Measurements from ENCODE around the gene RBM34. TPM values are rescaled to one million over a fixed set of nuclear protein-coding genes. Genes with fewer than 3 reads are reported as not detected.
"Not testable (repeated sequence)": the region's sequence is repeated elsewhere in the genome, so short reads cannot be mapped to it uniquely, and the experiment has no call there.

The RBM34 gene
- total RNA-seq, 1 donor from 2014 or later = 94.2 TPM

GRCh38 chr1:235095938-235096562 lies 65.0 kb downstream of the RBM34 start:
- Mint-ChIP-seq H3K27me3 (ENCODE audit: unreplicated experiment) (peaks cover 9% of the 10 kb centered on the region), H3K36me3 (ENCODE audit: unreplicated experiment) (no peaks in the 10 kb centered on the region), H3K4me1 (ENCODE audit: low read depth, unreplicated experiment) (peaks cover 11% of the 10 kb centered on the region), H3K27ac (ENCODE audit: unreplicated experiment) (no peak overlapping the region), H3K4me3 (ENCODE audit: unreplicated experiment) (no peak overlapping the region), H3K9me3 (ENCODE audit: unreplicated experiment) (peaks cover 3% of the 10 kb centered on the region)
- no peak for DNase-seq
- TF ChIP-seq CTCF (IDR thresholded peaks at IDR 0.05; ENCODE audit: partially characterized antibody, unreplicated experiment) = no peak

- peak overlapping the region; percentile 60 for H3K27ac Mint-ChIP-seq (ENCODE audit: unreplicated experiment)
- H3K27me3 Mint-ChIP-seq (ENCODE audit: unreplicated experiment) = peaks cover 9% of the 10 kb centered on the region
- peak overlapping the region; percentile 80 for H3K4me3 Mint-ChIP-seq (ENCODE audit: unreplicated experiment)
- peak; percentile 83 for TF ChIP-seq CTCF (IDR thresholded peaks at IDR 0.05; ENCODE audit: partially characterized antibody, unreplicated experiment)
- H3K36me3 Mint-ChIP-seq (ENCODE audit: unreplicated experiment) = no peaks in the 10 kb centered on the region
- peaks cover 8% of the 10 kb centered on the region for H3K4me1 Mint-ChIP-seq (ENCODE audit: low read depth, unreplicated experiment)
- peaks cover 2% of the 10 kb centered on the region for H3K9me3 Mint-ChIP-seq (ENCODE audit: unreplicated experiment)
- DNase-seq = peak; percentile 88
These were observed 67.1 kb downstream of the RBM34 start for GRCh38 chr1:235093696-235094592.

GRCh38 chr1:235093013-235093695 lies 67.9 kb downstream of the RBM34 start:
- DNase-seq = peak; percentile 45
- no peak for TF ChIP-seq CTCF (IDR thresholded peaks at IDR 0.05; ENCODE audit: partially characterized antibody, unreplicated experiment)
- Mint-ChIP-seq H3K4me1 (ENCODE audit: low read depth, unreplicated experiment) (peaks cover 8% of the 10 kb centered on the region), H3K9me3 (ENCODE audit: unreplicated experiment) (peaks cover 2% of the 10 kb centered on the region), H3K36me3 (ENCODE audit: unreplicated experiment) (no peaks in the 10 kb centered on the region), H3K27ac (ENCODE audit: unreplicated experiment) (no peak overlapping the region), H3K27me3 (ENCODE audit: unreplicated experiment) (peaks cover 8% of the 10 kb centered on the region), H3K4me3 (ENCODE audit: unreplicated experiment) (peak overlapping the region; percentile 80)

GRCh38 chr1:235092415-235092814 lies 68.6 kb downstream of the RBM34 start:
- H3K9me3 Mint-ChIP-seq (ENCODE audit: unreplicated experiment); H3K27me3 Mint-ChIP-seq (ENCODE audit: unreplicated experiment); H3K27ac Mint-ChIP-seq (ENCODE audit: unreplicated experiment); DNase-seq; H3K4me3 Mint-ChIP-seq (ENCODE audit: unreplicated experiment); H3K36me3 Mint-ChIP-seq (ENCODE audit: unreplicated experiment); H3K4me1 Mint-ChIP-seq (ENCODE audit: low read depth, unreplicated experiment): not testable (repeated sequence)

- H3K27me3 Mint-ChIP-seq (ENCODE audit: unreplicated experiment); H3K27ac Mint-ChIP-seq (ENCODE audit: unreplicated experiment); H3K4me3 Mint-ChIP-seq (ENCODE audit: unreplicated experiment); H3K4me1 Mint-ChIP-seq (ENCODE audit: low read depth, unreplicated experiment); DNase-seq; H3K9me3 Mint-ChIP-seq (ENCODE audit: unreplicated experiment); H3K36me3 Mint-ChIP-seq (ENCODE audit: unreplicated experiment): not testable (repeated sequence)
These were observed 69.0 kb downstream of the RBM34 start for GRCh38 chr1:235092045-235092406.

GRCh38 chr1:235091319-235092044 lies 69.6 kb downstream of the RBM34 start:
- H3K4me3 Mint-ChIP-seq (ENCODE audit: unreplicated experiment); H3K36me3 Mint-ChIP-seq (ENCODE audit: unreplicated experiment); H3K9me3 Mint-ChIP-seq (ENCODE audit: unreplicated experiment); DNase-seq; H3K27ac Mint-ChIP-seq (ENCODE audit: unreplicated experiment); H3K4me1 Mint-ChIP-seq (ENCODE audit: low read depth, unreplicated experiment); H3K27me3 Mint-ChIP-seq (ENCODE audit: unreplicated experiment): not testable (repeated sequence)
